ENCODE data around the gene TSR3. TPM values are rescaled to one million over a fixed set of nuclear protein-coding genes. Genes with fewer than 3 reads are reported as not detected.

Gene TSR3
- total RNA-seq, 1 donor from 2014 or later, result 42.6 TPM

GRCh38 chr16:1308036-1308976 lies 43.4 kb downstream of the TSR3 start:
- ATAC-seq, result peak; percentile 9

- ATAC-seq, result no peak
These were observed 45.3 kb downstream of the TSR3 start for GRCh38 chr16:1306334-1306733.

- ATAC-seq, result no peak
These were observed 45.9 kb downstream of the TSR3 start for GRCh38 chr16:1305823-1306222.

GRCh38 chr16:1301562-1301961 lies 50.1 kb downstream of the TSR3 start:
- ATAC-seq, result no peak

GRCh38 chr16:1300664-1301476 lies 50.8 kb downstream of the TSR3 start:
- peak; percentile 41 for ATAC-seq

- ATAC-seq, result no peak
These were observed 51.8 kb downstream of the TSR3 start for GRCh38 chr16:1299868-1300203.

Other genes with a start within 250 kb of the TSR3 start
- gene CACNA1H, start 198.8 kb downstream of the TSR3 start, total RNA-seq, result 1.1 TPM
- gene TPSG1, start 126.6 kb downstream of the TSR3 start, total RNA-seq, result 0.24 TPM
- gene TPSB2, start 121.7 kb downstream of the TSR3 start, total RNA-seq, result 4.5 TPM
- gene TPSAB1, start 111.2 kb downstream of the TSR3 start, total RNA-seq, result 4.6 TPM
- gene TPSD1, start 95.8 kb downstream of the TSR3 start, total RNA-seq, result not detected
- gene UBE2I, start 42.2 kb downstream of the TSR3 start, total RNA-seq, result 93.1 TPM
- gene BAIAP3, start 18.2 kb downstream of the TSR3 start, total RNA-seq, result 2.0 TPM
- gene GNPTG, start 53 bp upstream of the TSR3 start, total RNA-seq, result 25.7 TPM
- 5.3 TPM for gene UNKL, start 62.8 kb upstream of the TSR3 start, total RNA-seq
- 13.7 TPM for gene UQCC4, start 68.9 kb upstream of the TSR3 start, total RNA-seq
- not detected for gene PERCC1, start 79.2 kb upstream of the TSR3 start, total RNA-seq
- gene CCDC154, start 92.7 kb upstream of the TSR3 start, total RNA-seq, result 0.12 TPM
- 18.6 TPM for gene CLCN7, start 123.2 kb upstream of the TSR3 start, total RNA-seq
- gene PTX4, start 137.1 kb upstream of the TSR3 start, total RNA-seq, result not detected
- 21.3 TPM for gene TELO2, start 141.5 kb upstream of the TSR3 start, total RNA-seq
- 2.8 TPM for gene TMEM204, start 181.8 kb upstream of the TSR3 start, total RNA-seq